PC-9 (cell line): ENCODE measurements around the gene CCNE1. TPM values are rescaled to one million over a fixed set of nuclear protein-coding genes. Genes with fewer than 3 reads are reported as not detected.
"Not testable (repeated sequence)": the region's sequence is repeated elsewhere in the genome, so short reads cannot be mapped to it uniquely, and the experiment has no call there.

ENCODE experiments used
- BruUV-seq: library from RNA; stranded (reverse); fragments of 400-500 nt; replicated peaks from 2 replicates; lab custom pipeline; 2021; lab: Mats Ljungman, UMichigan
- CTCF ChIA-PET: fragments of 300-600 bp; sonication (Branson Sonifier 250); formaldehyde crosslinking; loops from one replicate; lab custom pipeline; 2022; ENCODE audit warnings: antibody characterized with exemption; lab: Charles Lee
- POLR2A ChIA-PET: fragments of 300-600 bp; sonication (Branson Sonifier 250); formaldehyde crosslinking; loops from one replicate; lab custom pipeline; 2022; ENCODE audit warnings: antibody characterized with exemption; ENCODE audit not compliant: unreplicated experiment; lab: Charles Lee
- DNase-seq, 2 experiments: peaks; one replicate each; pipeline versions ENCODE4 v3.0.0 to v3.0.0-alpha.2; 2015 to 2022; ENCODE audit warnings: mixed read lengths in 1 of 2
- H2AFZ ChIP-seq: fragments of 200-600 bp; sonication (generic); 2 replicates; pipeline ENCODE4 v1.8.1; 2017; ENCODE audit warnings: antibody characterized with exemption
- H3F3A ChIP-seq: fragments of 200-600 bp; sonication (generic); 2 replicates; pipeline ENCODE4 v1.8.1; 2017; ENCODE audit warnings: antibody characterized with exemption, mild to moderate bottlenecking, low read depth; ENCODE audit not compliant: insufficient read depth
- H3K27ac ChIP-seq: fragments of 200-600 bp; sonication (generic); 2 replicates; pipeline ENCODE4 v1.6.1; 2016; ENCODE audit warnings: mixed run types
- H3K27me3 ChIP-seq: fragments of 200-600 bp; sonication (generic); 2 replicates; pipeline ENCODE4 v1.6.1; 2016; ENCODE audit warnings: low read depth, mixed run types; ENCODE audit not compliant: insufficient read depth
- H3K36me3 ChIP-seq: fragments of 200-600 bp; sonication (generic); 2 replicates; pipeline ENCODE4 v1.6.1; 2016; ENCODE audit warnings: low read depth, mixed run types
- H3K4me1 ChIP-seq: fragments of 200-600 bp; sonication (generic); replicated peaks from 2 replicates; pipeline ENCODE4 v1.6.1; 2016; ENCODE audit warnings: mixed run types; ENCODE audit not compliant: insufficient read depth
- H3K4me2 ChIP-seq: fragments of 200-600 bp; sonication (generic); 2 replicates; pipeline ENCODE4 v1.6.1; 2017; ENCODE audit warnings: mixed run types
- H3K4me3 ChIP-seq: fragments of 200-600 bp; sonication (generic); 2 replicates; pipeline ENCODE4 v1.6.1; 2016; ENCODE audit warnings: mixed run types
- H3K79me2 ChIP-seq: fragments of 200-600 bp; sonication (generic); 2 replicates; pipeline ENCODE4 v1.6.1; 2017; ENCODE audit warnings: low read depth, mixed run types
- H3K9me2 ChIP-seq: fragments of 200-600 bp; sonication (generic); 2 replicates; pipeline ENCODE4 v1.8.1; 2017; ENCODE audit warnings: mild to moderate bottlenecking; ENCODE audit not compliant: insufficient read depth
- H3K9me3 ChIP-seq: fragments of 200-600 bp; sonication (generic); 2 replicates; pipeline ENCODE4 v1.8.1; 2016; ENCODE audit warnings: low read depth; ENCODE audit not compliant: insufficient read depth
- H4K20me1 ChIP-seq: fragments of 200-600 bp; sonication (generic); 2 replicates; pipeline ENCODE4 v1.8.1; 2017; ENCODE audit not compliant: insufficient read depth
- EZH2 ChIP-seq: fragments of 200-600 bp; sonication (generic); IDR thresholded peaks from 2 replicates; pipeline ENCODE4 v1.8.0; 2017; ENCODE audit warnings: antibody characterized with exemption, low read depth
- intact Hi-C: fragments of 100-400 bp; cut with micrococcal nuclease; formaldehyde crosslinking; loops from one replicate; pipeline ENCODE4 v1.10.0; 2022; ENCODE audit not compliant: unreplicated experiment
- total RNA-seq: library from RNA; stranded (reverse); gene quantifications from 2 replicates; pipeline ENCODE4 v1.2.3, GENCODE V29; 2021
- TF ChIP-seq, protein P1 (sequence below): fragments of 200-600 bp; sonication (generic); conservative IDR thresholded peaks from 2 replicates; pipeline ENCODE4 v1.6.1; 2017; ENCODE audit warnings: mixed run types, antibody characterized with exemption, mild to moderate bottlenecking, moderate library complexity

Gene CCNE1
- total RNA-seq, 1 experiment from 2014 or later: 10.6 TPM

DNA sequence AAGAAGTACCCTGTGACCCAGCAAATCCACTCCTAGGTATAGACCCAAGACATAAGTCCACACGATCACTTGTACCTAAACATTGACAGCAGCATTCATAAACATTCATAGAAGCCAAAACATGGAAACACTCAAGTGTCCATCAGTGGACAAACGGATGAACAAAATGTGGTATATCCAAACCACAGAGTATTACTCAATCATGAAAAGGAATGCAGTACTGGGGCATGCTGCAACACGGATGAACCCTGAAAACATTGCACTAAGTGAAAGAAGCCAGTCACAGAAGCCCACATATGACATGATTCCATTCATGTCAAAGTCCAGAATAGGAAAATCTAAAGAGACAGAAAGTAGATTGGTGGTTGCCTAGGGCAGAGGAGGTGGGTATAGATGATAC lies 22.8 kb upstream of the CCNE1 start:
- no peak overlapping the region for H3K4me2 ChIP-seq
- H4K20me1 ChIP-seq: no peaks in the 10 kb centered on the region
- no peak overlapping the region for H2AFZ ChIP-seq
- no peaks in the 10 kb centered on the region for H3K36me3 ChIP-seq
- H3K79me2 ChIP-seq: no peaks in the 10 kb centered on the region
- POLR2A ChIA-PET: no interaction called here
- no peak overlapping the region for H3K4me3 ChIP-seq
- no peak for TF ChIP-seq EZH2
- TF ChIP-seq, protein P1, sequence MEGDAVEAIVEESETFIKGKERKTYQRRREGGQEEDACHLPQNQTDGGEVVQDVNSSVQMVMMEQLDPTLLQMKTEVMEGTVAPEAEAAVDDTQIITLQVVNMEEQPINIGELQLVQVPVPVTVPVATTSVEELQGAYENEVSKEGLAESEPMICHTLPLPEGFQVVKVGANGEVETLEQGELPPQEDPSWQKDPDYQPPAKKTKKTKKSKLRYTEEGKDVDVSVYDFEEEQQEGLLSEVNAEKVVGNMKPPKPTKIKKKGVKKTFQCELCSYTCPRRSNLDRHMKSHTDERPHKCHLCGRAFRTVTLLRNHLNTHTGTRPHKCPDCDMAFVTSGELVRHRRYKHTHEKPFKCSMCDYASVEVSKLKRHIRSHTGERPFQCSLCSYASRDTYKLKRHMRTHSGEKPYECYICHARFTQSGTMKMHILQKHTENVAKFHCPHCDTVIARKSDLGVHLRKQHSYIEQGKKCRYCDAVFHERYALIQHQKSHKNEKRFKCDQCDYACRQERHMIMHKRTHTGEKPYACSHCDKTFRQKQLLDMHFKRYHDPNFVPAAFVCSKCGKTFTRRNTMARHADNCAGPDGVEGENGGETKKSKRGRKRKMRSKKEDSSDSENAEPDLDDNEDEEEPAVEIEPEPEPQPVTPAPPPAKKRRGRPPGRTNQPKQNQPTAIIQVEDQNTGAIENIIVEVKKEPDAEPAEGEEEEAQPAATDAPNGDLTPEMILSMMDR: no peak
- DNase-seq: no peak
- CTCF ChIA-PET: no interaction called here
- intact Hi-C loops: no loop called here
- H3K27ac ChIP-seq: no peak overlapping the region
- no peaks in the 10 kb centered on the region for H3F3A ChIP-seq
- no peaks in the 10 kb centered on the region for H3K9me3 ChIP-seq
- no peaks in the 10 kb centered on the region for H3K27me3 ChIP-seq
- no peaks in the 10 kb centered on the region for H3K4me1 ChIP-seq
- BruUV-seq: no TSS peak
- no peaks in the 10 kb centered on the region for H3K9me2 ChIP-seq

DNA sequence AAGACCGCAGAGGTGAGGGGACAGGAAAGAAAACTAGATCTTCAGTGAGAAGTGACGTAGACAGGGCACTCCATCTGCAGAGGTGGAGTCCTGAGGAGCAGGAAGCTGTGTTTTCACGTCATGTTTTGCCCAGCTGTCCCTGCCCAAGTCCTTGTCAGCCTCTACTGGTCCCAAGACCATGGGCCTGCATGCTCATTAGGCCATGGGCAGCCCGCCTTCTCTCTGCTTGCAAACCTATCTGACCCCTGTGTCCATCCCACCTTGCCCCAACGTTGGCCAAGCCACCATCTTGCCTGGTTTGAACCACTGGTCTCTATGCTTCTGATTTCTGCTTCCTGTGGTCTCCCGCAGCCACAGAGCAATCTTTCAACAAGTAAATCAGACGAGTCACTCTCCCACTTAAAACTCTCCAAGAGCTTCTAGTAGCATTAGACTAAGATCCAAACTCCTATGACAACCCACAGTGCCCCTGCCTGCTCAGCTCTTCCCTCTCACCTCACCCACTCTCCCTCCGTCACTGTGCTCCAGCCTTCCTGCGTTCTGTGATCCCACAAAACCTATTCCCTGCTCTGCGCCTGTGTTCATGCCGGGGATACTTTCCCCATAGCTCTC lies 18.6 kb upstream of the CCNE1 start:
- Histone ChIP-seq H3K27me3 (no peaks in the 10 kb centered on the region), H3K36me3 (no peaks in the 10 kb centered on the region), H3F3A (no peaks in the 10 kb centered on the region), H2AFZ (no peak overlapping the region), H3K9me2 (no peaks in the 10 kb centered on the region), H3K9me3 (no peaks in the 10 kb centered on the region), H3K4me1 (no peaks in the 10 kb centered on the region), H4K20me1 (no peaks in the 10 kb centered on the region), H3K79me2 (no peaks in the 10 kb centered on the region), H3K27ac (no peak overlapping the region), H3K4me2 (no peak overlapping the region), H3K4me3 (no peak overlapping the region)
- no peak for TF ChIP-seq EZH2
- TF ChIP-seq, protein P1: no peak
- intact Hi-C loops: no loop called here
- ChIA-PET CTCF (no interaction called here), POLR2A (no interaction called here)
- no peak for DNase-seq
- BruUV-seq: no TSS peak

DNA sequence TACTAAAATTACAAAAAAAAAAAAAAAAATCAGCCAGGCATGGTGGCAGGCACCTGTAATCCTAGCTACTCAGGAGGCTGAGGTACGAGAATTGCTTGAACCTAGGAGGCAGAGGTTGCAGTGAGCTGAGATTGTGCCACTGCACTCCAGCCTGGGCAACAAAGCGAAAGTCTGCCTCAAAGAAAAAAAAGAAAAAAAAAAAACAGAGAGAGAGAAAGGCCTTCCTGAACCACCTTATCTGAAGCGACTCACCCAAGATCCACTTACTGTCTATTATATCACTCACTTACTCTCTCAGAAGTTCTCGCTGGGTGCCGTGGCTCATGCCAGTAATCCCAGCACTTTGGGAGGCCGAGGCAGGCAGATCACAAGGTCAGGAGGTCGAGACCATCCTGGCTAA lies 17.3 kb upstream of the CCNE1 start:
- H3K9me3 ChIP-seq, H3K27me3 ChIP-seq, H3K4me3 ChIP-seq, H3K4me1 ChIP-seq, H3K9me2 ChIP-seq, H3K79me2 ChIP-seq, H3F3A ChIP-seq, CTCF ChIA-PET, H4K20me1 ChIP-seq, H3K36me3 ChIP-seq, H2AFZ ChIP-seq, H3K27ac ChIP-seq, intact Hi-C loops, DNase-seq, BruUV-seq, POLR2A ChIA-PET, H3K4me2 ChIP-seq: not testable (repeated sequence)
